PFSK-1 (cell line): ENCODE data around the gene GNG12.

Experiments used
- FOXP2 ChIP-seq: optimal IDR thresholded peaks from 2 replicates; pipeline ENCODE3; 2011; ENCODE audit warnings: borderline replicate concordance, control low read depth, inconsistent platforms; ENCODE audit not compliant: insufficient read depth; ENCODE audit errors: extremely low read length, extremely low read depth
- POLR2AphosphoS5 ChIP-seq: IDR thresholded peaks from 2 replicates; pipeline ENCODE4 v1.6.1; 2012; ENCODE audit warnings: low read depth, mild to moderate bottlenecking, control low read depth, low read length, moderate library complexity
- REST ChIP-seq, 2 experiments: IDR thresholded peaks; 2 replicates each; pipeline versions ENCODE4 v1.6.1 to v1.8.0; 2011 to 2012; ENCODE audit warnings: low read depth in 2 of 2, low read length in 2 of 2, control low read depth in 1 of 2, inconsistent platforms in 1 of 2, mild to moderate bottlenecking in 1 of 2, moderate library complexity in 1 of 2; ENCODE audit not compliant: insufficient read depth in 1 of 2
- SIN3A ChIP-seq: IDR thresholded peaks from 2 replicates; pipeline ENCODE4 v1.6.1; 2012; ENCODE audit warnings: mild to moderate bottlenecking, low read length, moderate library complexity, borderline replicate concordance; ENCODE audit not compliant: insufficient read depth
- TAF1 ChIP-seq: IDR thresholded peaks from 2 replicates; pipeline ENCODE4 v1.6.1; 2012; ENCODE audit warnings: low read length, control low read depth, borderline replicate concordance; ENCODE audit not compliant: insufficient read depth

Gene GNG12

DNA sequence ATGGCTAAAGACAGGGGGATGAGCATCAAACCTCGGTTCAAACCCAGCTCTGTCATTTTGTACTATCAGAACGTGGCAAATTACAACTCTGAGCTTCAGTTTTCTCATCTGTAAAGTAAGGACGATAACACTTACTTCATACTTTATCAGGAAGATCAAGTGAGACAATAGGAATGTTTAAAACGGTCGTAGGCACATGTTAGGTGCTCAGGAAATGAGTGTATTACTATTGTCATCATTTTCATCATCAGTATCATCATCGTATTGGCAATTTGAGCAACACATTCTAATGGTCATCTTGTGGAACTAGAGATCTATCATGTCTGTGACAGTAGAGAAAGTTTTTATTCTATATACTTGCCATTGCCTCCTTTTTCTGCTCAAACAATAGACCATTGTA, 170.4 kb downstream of the GNG12 start:
- TF ChIP-seq TAF1 (no peak), POLR2AphosphoS5 (no peak), SIN3A (no peak), FOXP2 (no peak), REST (IDR thresholded peaks at IDR 0.05; ENCODE audit: insufficient read depth in 1 of 2, low read depth in 2 of 2, low read length in 2 of 2) (no peak)

- TF ChIP-seq REST (IDR thresholded peaks at IDR 0.05; ENCODE audit: insufficient read depth in 1 of 2, low read depth in 2 of 2, low read length in 2 of 2) (no peak), TAF1 (no peak), SIN3A (no peak), FOXP2 (no peak), POLR2AphosphoS5 (no peak)
Observed at GRCh38 chr1:67659229-67659628, 174.0 kb downstream of the GNG12 start.

GRCh38 chr1:67655581-67655980, 177.7 kb downstream of the GNG12 start:
- TF ChIP-seq SIN3A (no peak), FOXP2 (no peak), REST (IDR thresholded peaks at IDR 0.05; ENCODE audit: insufficient read depth in 1 of 2, low read depth in 2 of 2, low read length in 2 of 2) (no peak), POLR2AphosphoS5 (no peak), TAF1 (no peak)

GRCh38 chr1:67653304-67653703, 180.0 kb downstream of the GNG12 start:
- TF ChIP-seq TAF1 (no peak), REST (IDR thresholded peaks at IDR 0.05; ENCODE audit: insufficient read depth in 1 of 2, low read depth in 2 of 2, low read length in 2 of 2) (no peak), SIN3A (no peak), FOXP2 (no peak), POLR2AphosphoS5 (no peak)

GRCh38 chr1:67652800-67653199, 180.5 kb downstream of the GNG12 start:
- no peak for TF ChIP-seq SIN3A
- TF ChIP-seq TAF1: no peak
- TF ChIP-seq REST (IDR thresholded peaks at IDR 0.05; ENCODE audit: insufficient read depth in 1 of 2, low read depth in 2 of 2, low read length in 2 of 2): no peak
- TF ChIP-seq POLR2AphosphoS5: no peak
- no peak for TF ChIP-seq FOXP2
